Stimulated activated naive CD4-positive, alpha-beta T cell (primary cell): ENCODE measurements around the gene NELL2.
"Not testable (repeated sequence)": the region's sequence is repeated elsewhere in the genome, so short reads cannot be mapped to it uniquely, and the experiment has no call there.

Experiments
- DNase-seq, 6 experiments: peaks; one replicate each; lab custom pipeline; 2025; lab: John Stamatoyannopoulos, UW

The NELL2 gene

GRCh38 chr12:44778863-44779262 lies 97.3 kb downstream of the NELL2 start:
- no peak for DNase-seq

- no peak for DNase-seq
Observed at GRCh38 chr12:44777044-44777443, 99.1 kb downstream of the NELL2 start.

- DNase-seq = no peak
Observed at GRCh38 chr12:44775901-44776300, 100.2 kb downstream of the NELL2 start.

GRCh38 chr12:44774815-44775411 lies 101.2 kb downstream of the NELL2 start:
- DNase-seq = peak; percentile 5 to 66 (median 46)

GRCh38 chr12:44771485-44772021 lies 104.6 kb downstream of the NELL2 start:
- DNase-seq = no peak

- no peak for DNase-seq
Observed at GRCh38 chr12:44765796-44766195, 110.3 kb downstream of the NELL2 start.

GRCh38 chr12:44763021-44763420 lies 113.1 kb downstream of the NELL2 start:
- no peak for DNase-seq

GRCh38 chr12:44759289-44759688 lies 116.8 kb downstream of the NELL2 start:
- no peak for DNase-seq

- DNase-seq = no peak
Observed at GRCh38 chr12:44750468-44750867, 125.6 kb downstream of the NELL2 start.

GRCh38 chr12:44749566-44749965 lies 126.5 kb downstream of the NELL2 start:
- no peak for DNase-seq

GRCh38 chr12:44748950-44749468 lies 127.1 kb downstream of the NELL2 start:
- no peak for DNase-seq

GRCh38 chr12:44741292-44741980 lies 134.7 kb downstream of the NELL2 start:
- not testable (repeated sequence) for DNase-seq

GRCh38 chr12:44738051-44738450 lies 138.1 kb downstream of the NELL2 start:
- DNase-seq = no peak

GRCh38 chr12:44728566-44728965 lies 147.5 kb downstream of the NELL2 start:
- no peak for DNase-seq

GRCh38 chr12:44720265-44720664 lies 155.8 kb downstream of the NELL2 start:
- no peak for DNase-seq

GRCh38 chr12:44717612-44718011 lies 158.5 kb downstream of the NELL2 start:
- DNase-seq = no peak

GRCh38 chr12:44716711-44717110 lies 159.4 kb downstream of the NELL2 start:
- DNase-seq = no peak

- DNase-seq = no peak
Observed at GRCh38 chr12:44711736-44712135, 164.4 kb downstream of the NELL2 start.

- no peak for DNase-seq
Observed at GRCh38 chr12:44709166-44709565, 166.9 kb downstream of the NELL2 start.

GRCh38 chr12:44708218-44708617 lies 167.9 kb downstream of the NELL2 start:
- DNase-seq = no peak

GRCh38 chr12:44703182-44703910 lies 172.8 kb downstream of the NELL2 start:
- no peak for DNase-seq

GRCh38 chr12:44697511-44697910 lies 178.6 kb downstream of the NELL2 start:
- DNase-seq = no peak

GRCh38 chr12:44696542-44696941 lies 179.6 kb downstream of the NELL2 start:
- no peak for DNase-seq
